DLD1 (cell line): Measurements from ENCODE around the gene LMO7.

Experiments
- in situ Hi-C: cut with HindIII; loops from 2 replicates; pipeline ENCODE4 v1.10.0; 2017; ENCODE audit warnings: low sequenced_read_pairs

Gene LMO7

DNA sequence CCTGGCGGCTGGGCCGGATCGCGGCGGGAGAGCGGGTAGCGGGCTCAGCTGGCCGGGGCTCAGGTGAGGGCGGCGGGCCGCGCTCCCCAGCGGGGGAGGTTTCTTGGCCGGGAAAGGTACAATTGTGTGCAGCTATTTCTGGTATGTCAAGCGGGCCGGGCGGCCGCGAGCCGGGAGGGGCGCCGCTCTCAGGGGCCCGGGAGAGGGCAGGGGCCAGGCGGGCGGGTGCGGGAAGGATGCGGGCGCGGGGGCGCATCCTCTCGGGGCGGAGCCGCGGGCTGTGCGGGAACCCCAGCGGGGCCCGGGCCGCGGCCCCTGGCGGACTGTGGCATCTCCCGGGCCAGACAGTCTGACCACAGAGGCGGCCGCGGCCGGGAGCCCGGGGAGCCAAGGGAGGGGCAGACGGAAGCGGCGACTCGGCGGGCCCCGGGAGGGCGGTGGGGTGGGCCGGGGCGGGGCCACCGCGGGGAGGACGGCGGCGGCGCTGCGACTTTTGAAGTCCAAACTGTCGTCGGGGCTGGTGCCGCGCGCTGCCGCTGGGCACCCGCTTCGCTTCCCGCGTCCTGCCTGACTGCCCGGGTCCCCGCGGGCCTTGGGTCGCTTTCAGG lies at the start of gene LMO7:
TSS of gene LMO7 (plus strand) at position 503 of the 608 bp plus-strand sequence. CDS start 328 bp downstream, outside the sequence.
- in situ Hi-C loops = no loop called here

DNA sequence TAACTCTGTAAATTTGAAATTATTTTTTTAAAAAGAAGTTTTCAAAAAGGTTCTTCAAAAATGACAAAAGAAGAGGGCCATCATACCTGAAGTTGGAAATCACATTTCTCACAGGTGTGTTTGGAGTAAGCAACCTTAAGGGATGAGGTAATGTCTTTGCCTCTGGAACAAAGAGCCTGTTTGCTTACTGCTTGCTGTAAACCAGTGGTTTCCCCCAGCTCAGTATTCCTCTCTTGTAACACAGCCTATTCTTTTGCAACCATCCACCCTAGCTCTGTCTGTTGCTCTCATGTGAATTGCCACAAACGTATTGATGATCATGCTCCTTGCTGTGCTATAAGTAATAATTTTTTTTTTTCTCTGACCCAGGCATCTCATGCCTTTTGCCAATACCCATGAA lies 48.5 kb upstream of the LMO7 start:
- in situ Hi-C loops = no loop called here

DNA sequence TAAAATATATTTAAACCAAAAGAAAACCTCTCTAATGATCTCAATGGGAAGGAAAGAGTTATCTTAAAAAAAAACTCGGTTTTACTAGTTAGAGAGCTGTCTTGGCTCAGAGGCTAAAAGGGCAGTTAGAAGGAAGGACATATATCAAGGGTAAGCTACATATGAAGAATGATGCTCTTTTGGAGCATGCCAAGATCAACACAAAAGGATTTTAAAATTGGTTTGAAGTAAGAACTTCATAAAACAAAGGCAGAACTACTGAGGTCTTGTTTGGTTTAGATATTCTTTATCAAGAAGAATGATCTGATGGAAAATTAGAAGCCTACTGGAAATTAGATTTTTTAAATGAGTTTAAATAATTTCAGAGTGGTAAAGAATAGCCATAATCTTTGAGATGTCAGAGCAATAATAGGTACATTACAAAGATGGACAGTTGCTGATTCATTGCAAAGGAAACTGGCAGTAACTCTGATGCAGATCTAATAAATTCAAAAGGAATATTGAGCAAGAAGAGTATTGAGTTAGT lies 39.4 kb upstream of the LMO7 start:
- in situ Hi-C loops = no loop called here

DNA sequence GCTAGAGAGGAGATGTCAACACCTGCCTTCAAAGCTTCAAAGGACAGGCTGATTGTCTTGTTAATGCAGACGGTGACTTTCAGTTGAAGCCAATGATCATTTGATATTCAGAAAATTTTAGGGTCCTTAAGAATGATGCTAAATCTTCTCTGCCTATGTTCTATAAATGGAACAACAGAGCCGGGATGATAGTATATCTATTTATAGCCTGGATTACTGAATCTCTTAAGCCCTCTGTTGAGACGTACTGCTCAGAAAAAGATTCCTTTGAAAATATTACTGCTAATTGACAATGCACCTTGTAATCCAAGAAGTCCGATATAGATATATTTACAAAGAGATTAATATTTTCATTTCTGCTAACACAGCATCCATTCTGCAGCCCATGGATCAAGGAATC lies 35.8 kb upstream of the LMO7 start:
- in situ Hi-C loops = no loop called here

DNA sequence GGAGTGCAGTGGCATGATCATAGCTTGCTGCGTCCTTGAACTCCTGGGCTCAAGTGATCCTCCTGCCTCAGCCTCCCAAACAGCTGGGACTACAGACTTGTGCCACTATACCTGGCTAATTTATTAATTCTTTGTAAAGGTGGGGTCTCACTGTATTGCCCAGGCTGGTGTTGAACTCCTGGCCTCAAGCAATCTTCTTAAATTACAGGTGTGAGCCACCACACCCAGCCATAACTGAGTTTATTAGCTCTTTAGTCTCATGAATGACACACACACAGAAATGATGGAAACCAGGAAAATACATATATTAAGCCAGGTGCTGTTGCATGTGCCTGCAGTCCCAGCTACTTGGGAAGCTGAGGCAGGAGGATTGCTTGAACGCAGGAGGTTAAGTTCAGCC lies 33.1 kb upstream of the LMO7 start:
- in situ Hi-C loops = no loop called here

GRCh38 chr13:75607447-75607846 lies 28.7 kb upstream of the LMO7 start:
- in situ Hi-C loops = no loop called here

DNA sequence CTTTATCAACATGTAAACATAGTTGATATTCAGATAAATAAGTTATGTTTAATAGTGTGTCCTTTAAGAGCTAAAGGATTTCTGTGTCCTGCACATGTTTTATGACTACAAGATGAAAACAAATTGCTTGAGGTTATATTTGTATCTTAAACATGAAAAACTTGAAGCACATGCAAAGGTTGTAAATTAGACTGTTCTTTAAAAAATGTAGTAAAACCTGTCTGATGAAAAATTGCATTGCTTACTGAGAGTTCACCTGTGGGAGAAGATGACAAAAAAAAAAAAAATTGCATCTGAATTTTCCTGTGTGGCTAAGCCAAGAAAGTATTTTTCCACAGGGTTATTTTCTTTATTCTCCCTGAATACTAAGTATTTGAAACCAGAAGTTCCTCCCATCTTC lies 25.7 kb upstream of the LMO7 start:
- in situ Hi-C loops = no loop called here

DNA sequence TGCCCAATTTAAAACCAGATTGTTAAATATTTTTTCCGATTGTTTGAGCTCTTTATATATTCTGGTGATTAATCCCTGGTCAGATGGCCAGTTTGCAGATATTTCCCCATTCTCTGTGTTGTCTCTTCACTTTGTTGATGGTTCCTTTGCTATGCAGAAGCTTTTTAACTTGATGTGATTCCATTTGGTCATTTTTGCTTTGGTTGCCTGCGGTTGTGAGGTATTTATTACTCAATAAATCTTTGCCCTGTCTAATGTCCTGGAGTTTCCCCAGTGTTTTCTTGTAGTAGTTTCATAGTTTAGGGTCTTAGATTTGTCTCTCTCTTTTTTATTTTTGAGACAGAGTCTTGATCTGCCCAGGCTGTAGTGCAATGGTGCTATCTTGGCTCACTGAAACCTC lies 23.8 kb upstream of the LMO7 start:
- in situ Hi-C loops = no loop called here

DNA sequence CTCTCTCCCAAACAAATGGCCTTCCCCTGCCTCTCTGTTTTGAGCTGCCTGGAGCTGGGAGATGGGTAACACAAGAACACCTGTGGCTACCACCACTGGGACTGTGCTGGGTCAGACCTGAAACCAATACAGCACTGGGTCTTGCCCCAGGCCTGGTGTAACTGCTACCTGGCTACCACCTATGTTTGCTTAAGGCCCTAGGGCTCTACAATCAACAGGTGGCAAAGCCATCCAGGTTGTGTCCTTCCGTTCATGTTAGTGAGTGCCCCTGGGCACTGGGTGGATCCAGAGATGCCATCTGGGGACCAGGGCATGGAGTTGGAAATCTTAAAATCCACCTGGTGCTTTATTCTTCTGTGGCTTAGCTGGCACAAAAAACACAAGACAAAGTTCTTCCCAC lies 18.9 kb upstream of the LMO7 start:
- in situ Hi-C loops = no loop called here

DNA sequence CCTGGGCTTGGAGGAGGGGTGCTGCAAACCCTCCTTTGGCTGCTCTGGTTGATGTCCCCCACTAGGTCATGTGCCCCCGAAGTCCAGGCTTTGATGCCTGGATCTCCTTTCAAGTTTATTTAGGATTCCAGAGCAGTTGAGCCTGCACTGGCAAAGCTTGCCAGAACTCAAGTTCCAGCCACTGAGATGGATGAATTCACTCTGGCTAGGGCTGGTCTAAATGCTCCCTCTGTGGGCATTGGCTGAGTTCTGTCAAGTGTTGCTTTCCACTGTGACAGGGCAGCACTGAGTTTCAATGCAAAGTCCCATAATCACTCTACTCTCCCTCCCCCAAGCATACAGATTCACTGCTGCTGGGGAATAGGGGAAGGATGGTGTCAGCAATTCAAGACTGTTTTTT lies 17.8 kb upstream of the LMO7 start:
- in situ Hi-C loops = no loop called here

DNA sequence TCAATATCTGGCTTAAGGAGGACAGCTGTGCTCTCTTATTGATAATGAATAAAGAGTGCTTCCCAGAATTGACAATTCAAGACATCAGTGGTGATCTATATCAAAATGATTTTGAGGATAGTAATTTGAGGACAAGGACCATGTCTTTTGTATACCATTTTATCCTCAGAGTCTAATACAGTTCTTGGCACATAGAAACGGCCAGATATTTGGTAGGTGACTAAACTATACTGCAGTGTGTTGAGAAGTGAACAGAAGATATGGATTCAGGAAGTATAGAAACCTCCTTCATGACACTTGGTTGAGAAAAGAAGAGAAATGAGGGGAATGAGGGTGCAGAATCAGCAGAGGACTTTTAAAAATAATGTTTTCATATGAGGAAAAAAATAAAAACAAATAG lies 16.1 kb upstream of the LMO7 start:
- in situ Hi-C loops = no loop called here

DNA sequence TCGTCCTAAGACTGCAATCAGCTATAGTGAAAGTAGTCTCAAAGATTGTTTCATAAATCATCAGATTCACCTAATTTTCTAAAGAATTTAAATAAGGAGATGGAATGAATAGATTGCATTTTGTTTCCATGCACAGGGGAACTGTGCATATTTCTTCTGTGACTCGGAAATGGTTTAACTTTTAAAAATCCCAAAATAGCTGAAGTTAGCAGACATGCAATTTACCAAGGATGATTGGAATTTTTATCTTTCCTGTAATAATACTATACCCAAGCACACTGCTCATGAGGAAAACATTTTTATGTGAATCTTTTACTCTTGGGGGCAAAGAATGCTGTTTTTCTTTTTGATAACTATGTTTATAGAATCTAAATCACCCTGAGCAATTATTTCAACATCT lies 15.0 kb upstream of the LMO7 start:
- in situ Hi-C loops = no loop called here

- in situ Hi-C loops = no loop called here
Measured at GRCh38 chr13:75628801-75629200, 7.3 kb upstream of the LMO7 start.

DNA sequence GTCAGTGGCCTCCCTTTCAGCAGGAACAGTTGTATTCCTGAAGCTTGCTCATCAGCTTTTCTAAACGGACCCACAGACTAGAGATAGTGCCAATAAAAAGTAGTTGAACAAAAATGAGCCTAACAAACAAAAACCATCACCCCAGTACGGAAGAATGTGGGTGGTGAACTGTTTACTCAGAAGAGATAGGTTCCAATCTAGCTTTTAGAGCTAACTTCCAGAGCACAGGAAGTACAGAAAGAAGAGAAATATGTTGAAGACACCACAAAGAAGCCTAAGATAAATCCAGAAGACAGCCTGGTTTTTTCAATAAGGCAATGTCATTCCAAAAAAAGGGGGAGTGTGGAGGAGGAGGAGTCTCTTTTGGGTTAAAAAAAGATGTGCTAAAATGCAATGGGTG lies 2.8 kb upstream of the LMO7 start:
- in situ Hi-C loops = no loop called here

DNA sequence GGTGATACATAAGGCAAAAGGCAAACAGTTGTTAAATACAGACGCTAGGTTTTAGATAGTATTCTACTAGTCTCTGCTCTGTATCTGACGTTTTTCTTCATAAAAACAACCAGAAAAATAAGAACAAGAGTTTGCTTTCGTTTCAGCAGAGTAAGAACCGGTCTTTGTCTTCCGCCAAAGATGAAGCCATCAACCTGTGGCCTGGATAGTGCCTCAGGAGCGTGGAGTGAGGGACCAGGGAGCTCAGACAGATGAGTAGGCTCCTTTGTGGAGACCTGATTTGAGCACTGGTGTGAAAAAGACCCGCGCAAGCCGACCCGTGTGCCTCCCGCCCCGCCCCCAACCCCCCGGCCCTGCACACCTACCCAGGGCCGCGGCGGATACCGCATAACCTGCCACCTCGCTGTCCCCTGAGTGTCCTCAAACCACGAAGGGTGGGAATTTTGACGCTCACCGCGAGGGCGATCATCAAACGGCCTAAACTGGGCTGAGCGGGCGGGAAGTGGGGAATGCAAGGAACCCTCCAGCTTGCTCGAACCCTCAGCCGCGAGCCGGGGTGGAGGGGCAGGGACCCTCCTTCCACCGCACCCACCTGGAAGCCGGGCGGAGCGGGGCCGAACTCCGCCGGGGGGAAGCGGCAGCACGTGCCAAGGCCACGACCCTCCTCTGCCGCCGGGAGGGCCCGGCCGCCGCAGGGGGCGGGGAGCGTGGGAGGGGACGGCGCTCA lies 866 bp upstream of the LMO7 start:
- in situ Hi-C loops = no loop called here

GRCh38 chr13:75636436-75637180 lies 478 bp downstream of the LMO7 start:
- in situ Hi-C loops = no loop called here

GRCh38 chr13:75637181-75637750 lies 1.1 kb downstream of the LMO7 start:
- in situ Hi-C loops = no loop called here

- in situ Hi-C loops = no loop called here
Measured at GRCh38 chr13:75639454-75639853, 3.3 kb downstream of the LMO7 start.

- in situ Hi-C loops = no loop called here
Measured at GRCh38 chr13:75641026-75641425, 4.9 kb downstream of the LMO7 start.

GRCh38 chr13:75643182-75643581 lies 7.1 kb downstream of the LMO7 start:
- in situ Hi-C loops = no loop called here

- in situ Hi-C loops = no loop called here
Measured at GRCh38 chr13:75643693-75644092, 7.6 kb downstream of the LMO7 start.

DNA sequence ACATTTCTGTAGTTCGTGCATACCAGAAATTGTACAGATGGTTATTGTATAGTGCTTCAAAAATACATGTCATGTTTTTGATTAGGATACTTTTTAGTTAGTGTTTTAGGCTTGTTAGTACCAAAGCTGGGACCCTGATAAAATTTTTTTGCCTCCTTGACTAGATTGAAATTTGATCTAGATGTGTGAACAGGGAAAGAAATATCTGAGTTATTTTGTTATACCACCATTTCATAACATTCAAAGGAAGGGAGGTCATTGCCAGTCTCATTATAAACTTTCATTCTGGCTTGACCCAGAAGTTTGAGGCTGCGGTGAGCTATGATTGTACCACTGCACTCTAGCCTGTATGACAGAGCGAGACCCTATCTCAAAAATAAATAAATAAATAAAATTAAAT lies 9.0 kb downstream of the LMO7 start:
- in situ Hi-C loops = no loop called here
